Measurements from ENCODE around the gene CARNS1. TPM values are rescaled to one million over a fixed set of nuclear protein-coding genes. Genes with fewer than 3 reads are reported as not detected.
"Not testable (repeated sequence)": the region's sequence is repeated elsewhere in the genome, so short reads cannot be mapped to it uniquely, and the experiment has no call there.

CARNS1 gene
- total RNA-seq, 1 donor from 2014 or later, result under 0.01 TPM

- not testable (repeated sequence) for DNase-seq (ENCODE audit: low spot score in 2 of 2); FAIRE-seq
Measured at GRCh38 chr11:67427364-67427859, 11.9 kb downstream of the CARNS1 start.

GRCh38 chr11:67428052-67429001 lies 12.8 kb downstream of the CARNS1 start, which contains the start of gene RPS6KB2:
RPS6KB2 (plus strand) TSS chr11:67428494; CDS start chr11:67428546, 52 bp downstream.
- DNase-seq (ENCODE audit: low spot score in 2 of 2) (peak; percentile 100), FAIRE-seq (no peak)

GRCh38 chr11:67429038-67429668 lies 13.7 kb downstream of the CARNS1 start:
- FAIRE-seq (no peak), DNase-seq (ENCODE audit: low spot score in 2 of 2) (no peak)

GRCh38 chr11:67429722-67430121 lies 14.2 kb downstream of the CARNS1 start:
- DNase-seq (ENCODE audit: low spot score in 2 of 2) (no peak), FAIRE-seq (no peak)

GRCh38 chr11:67431346-67432249 lies 16.1 kb downstream of the CARNS1 start:
- FAIRE-seq (no peak), DNase-seq (ENCODE audit: low spot score in 2 of 2) (no peak)

- DNase-seq (ENCODE audit: low spot score in 2 of 2), result no peak
Measured at GRCh38 chr11:67432655-67433349, 17.3 kb downstream of the CARNS1 start.

GRCh38 chr11:67433536-67434394 lies 18.3 kb downstream of the CARNS1 start:
- FAIRE-seq (no peak), DNase-seq (ENCODE audit: low spot score in 2 of 2) (no peak)

More at GRCh38 chr11:67432655-67433349, 17.3 kb downstream of the CARNS1 start:
- no peak for FAIRE-seq

- FAIRE-seq, result no peak
- DNase-seq (ENCODE audit: low spot score in 2 of 2), result no peak
Measured at GRCh38 chr11:67434395-67434881, 19.0 kb downstream of the CARNS1 start.

- no peak for FAIRE-seq
Measured at GRCh38 chr11:67435031-67435726, 19.7 kb downstream of the CARNS1 start.

GRCh38 chr11:67435727-67436458 lies 20.4 kb downstream of the CARNS1 start:
- no peak for FAIRE-seq
- DNase-seq (ENCODE audit: low spot score in 2 of 2), result no peak

More at GRCh38 chr11:67435031-67435726, 19.7 kb downstream of the CARNS1 start:
- DNase-seq (ENCODE audit: low spot score in 2 of 2), result no peak

- DNase-seq (ENCODE audit: low spot score in 2 of 2) (no peak), FAIRE-seq (no peak)
Measured at GRCh38 chr11:67436459-67437081, 21.1 kb downstream of the CARNS1 start.

- no peak for DNase-seq (ENCODE audit: low spot score in 2 of 2)
- FAIRE-seq, result no peak
Measured at GRCh38 chr11:67437082-67437808, 21.8 kb downstream of the CARNS1 start, which contains the start of gene PTPRCAP. PTPRCAP (minus strand) TSS chr11:67437682; CDS start chr11:67437619, 63 bp downstream.

GRCh38 chr11:67437809-67438157 lies 22.3 kb downstream of the CARNS1 start:
- no peak for FAIRE-seq
- DNase-seq (ENCODE audit: low spot score in 2 of 2), result no peak

GRCh38 chr11:67438158-67438902 lies 22.9 kb downstream of the CARNS1 start:
- no peak for FAIRE-seq
- no peak for DNase-seq (ENCODE audit: low spot score in 2 of 2)

All from frontal cortex (tissue), 4 donors.